Neutrophil (primary cell): ENCODE results near the gene ASIC5.

Experiments used
- H3K27ac ChIP-seq: fragments of 200-600 bp; sonication (generic); 2 replicates; pipeline ENCODE4 v1.5.1; 2016; ENCODE audit warnings: mild to moderate bottlenecking, moderate library complexity
- H3K27me3 ChIP-seq: fragments of 200-600 bp; sonication (generic); 2 replicates; pipeline ENCODE4 v1.6.0; 2016; ENCODE audit warnings: mild to moderate bottlenecking
- H3K36me3 ChIP-seq: fragments of 200-600 bp; sonication (generic); 2 replicates; pipeline ENCODE4 v1.5.1; 2017
- H3K4me1 ChIP-seq, 2 experiments: fragments of 200-600 bp in 1 of 2; sonication (generic) in 1 of 2; 1 replicate in 1 of 2; 2 replicates in 1 of 2; pipeline versions ENCODE4 v1.5.1 to v1.6.1; 2013 to 2016; ENCODE audit warnings: low read depth in 1 of 2, low read length in 1 of 2, mild to moderate bottlenecking in 1 of 2, moderate library complexity in 1 of 2; ENCODE audit not compliant: control insufficient read depth in 1 of 2, insufficient read depth in 1 of 2
- H3K4me3 ChIP-seq, 2 experiments: fragments of 200-600 bp in 1 of 2; sonication (generic) in 1 of 2; 1 replicate in 1 of 2; 2 replicates in 1 of 2; pipeline ENCODE4 v1.5.1; 2013 to 2016; ENCODE audit warnings: low read depth in 1 of 2, low read length in 1 of 2, mild to moderate bottlenecking in 1 of 2, moderate library complexity in 1 of 2
- H3K9me3 ChIP-seq: fragments of 200-600 bp; sonication (generic); 2 replicates; pipeline ENCODE4 v1.5.1; 2016
- TF ChIP-seq, protein P1 (sequence below): fragments of 200-600 bp; sonication (generic); IDR thresholded peaks from 2 replicates; pipeline ENCODE4 v1.5.1; 2016; ENCODE audit warnings: antibody characterized with exemption

The ASIC5 gene

DNA sequence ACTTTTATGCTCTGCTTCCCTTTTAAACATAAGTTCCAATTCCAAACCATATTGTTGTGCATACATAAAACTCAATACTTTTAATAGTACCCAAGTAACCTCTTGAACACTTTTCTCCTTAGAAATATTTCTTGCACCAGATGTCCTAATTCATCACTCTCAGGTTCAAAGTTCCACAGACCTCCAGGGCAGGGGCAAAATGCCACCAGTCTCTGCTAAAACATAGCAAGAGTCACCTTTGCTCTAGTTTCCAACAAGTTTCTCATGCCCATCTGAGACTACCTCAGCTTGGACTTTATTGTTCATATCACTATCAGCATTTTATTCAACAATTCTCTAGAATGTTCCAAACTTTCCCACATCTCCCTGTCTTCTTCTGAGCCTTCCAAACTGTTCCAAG, 13.7 kb upstream of the ASIC5 start:
- no peaks in the 10 kb centered on the region for H3K27me3 ChIP-seq
- no peak overlapping the region for H3K4me3 ChIP-seq
- TF ChIP-seq, protein P1, sequence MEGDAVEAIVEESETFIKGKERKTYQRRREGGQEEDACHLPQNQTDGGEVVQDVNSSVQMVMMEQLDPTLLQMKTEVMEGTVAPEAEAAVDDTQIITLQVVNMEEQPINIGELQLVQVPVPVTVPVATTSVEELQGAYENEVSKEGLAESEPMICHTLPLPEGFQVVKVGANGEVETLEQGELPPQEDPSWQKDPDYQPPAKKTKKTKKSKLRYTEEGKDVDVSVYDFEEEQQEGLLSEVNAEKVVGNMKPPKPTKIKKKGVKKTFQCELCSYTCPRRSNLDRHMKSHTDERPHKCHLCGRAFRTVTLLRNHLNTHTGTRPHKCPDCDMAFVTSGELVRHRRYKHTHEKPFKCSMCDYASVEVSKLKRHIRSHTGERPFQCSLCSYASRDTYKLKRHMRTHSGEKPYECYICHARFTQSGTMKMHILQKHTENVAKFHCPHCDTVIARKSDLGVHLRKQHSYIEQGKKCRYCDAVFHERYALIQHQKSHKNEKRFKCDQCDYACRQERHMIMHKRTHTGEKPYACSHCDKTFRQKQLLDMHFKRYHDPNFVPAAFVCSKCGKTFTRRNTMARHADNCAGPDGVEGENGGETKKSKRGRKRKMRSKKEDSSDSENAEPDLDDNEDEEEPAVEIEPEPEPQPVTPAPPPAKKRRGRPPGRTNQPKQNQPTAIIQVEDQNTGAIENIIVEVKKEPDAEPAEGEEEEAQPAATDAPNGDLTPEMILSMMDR: no peak
- H3K9me3 ChIP-seq: no peaks in the 10 kb centered on the region
- no peaks in the 10 kb centered on the region for H3K4me1 ChIP-seq
- no peak overlapping the region for H3K27ac ChIP-seq
- no peaks in the 10 kb centered on the region for H3K36me3 ChIP-seq

DNA sequence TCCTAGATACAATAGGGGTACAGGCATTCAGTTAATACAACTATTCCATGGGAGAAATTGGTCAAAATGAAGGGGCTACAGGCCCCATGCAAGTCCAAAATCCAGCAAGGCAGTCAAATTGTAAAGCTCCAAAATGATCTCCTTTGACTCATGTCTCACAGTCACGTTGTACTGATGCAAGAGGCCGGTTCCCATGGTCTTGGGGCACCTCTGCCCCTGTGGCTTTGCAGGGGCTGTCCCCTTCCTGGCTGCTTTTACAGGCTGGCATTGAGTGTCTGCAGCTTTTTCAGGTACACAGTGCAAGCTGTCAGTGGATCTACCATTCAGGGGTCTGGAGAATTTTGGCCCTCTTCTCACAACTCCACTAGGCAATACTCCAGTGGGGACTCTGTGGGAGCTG, 12.5 kb upstream of the ASIC5 start:
- no peak overlapping the region for H3K4me3 ChIP-seq
- no peaks in the 10 kb centered on the region for H3K36me3 ChIP-seq
- H3K27me3 ChIP-seq: no peaks in the 10 kb centered on the region
- no peak overlapping the region for H3K27ac ChIP-seq
- H3K4me1 ChIP-seq: no peaks in the 10 kb centered on the region
- no peaks in the 10 kb centered on the region for H3K9me3 ChIP-seq
- TF ChIP-seq, protein P1: no peak

DNA sequence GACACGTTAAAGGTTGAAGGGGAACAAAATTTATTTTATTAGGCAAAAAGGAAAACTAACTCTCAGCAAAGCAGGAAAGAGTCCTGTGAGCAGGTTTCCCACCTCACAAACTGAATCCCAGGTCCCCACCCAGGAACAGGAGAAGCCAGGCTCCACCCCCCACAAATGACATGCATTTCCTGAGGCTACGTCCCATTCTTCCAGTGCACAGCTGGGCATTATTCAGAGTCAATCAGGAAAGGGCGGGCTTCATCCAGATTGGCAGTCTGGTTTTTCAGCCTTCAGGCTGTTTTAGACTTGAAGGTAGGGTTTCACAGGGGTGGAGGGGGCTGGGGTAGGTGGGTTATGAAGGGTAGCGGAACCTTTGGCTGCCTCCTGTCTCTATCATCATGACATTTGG, 11.9 kb upstream of the ASIC5 start:
- TF ChIP-seq, protein P1: no peak
- H3K4me3 ChIP-seq: no peak overlapping the region
- no peaks in the 10 kb centered on the region for H3K9me3 ChIP-seq
- no peak overlapping the region for H3K27ac ChIP-seq
- no peaks in the 10 kb centered on the region for H3K4me1 ChIP-seq
- no peaks in the 10 kb centered on the region for H3K36me3 ChIP-seq
- no peaks in the 10 kb centered on the region for H3K27me3 ChIP-seq

DNA sequence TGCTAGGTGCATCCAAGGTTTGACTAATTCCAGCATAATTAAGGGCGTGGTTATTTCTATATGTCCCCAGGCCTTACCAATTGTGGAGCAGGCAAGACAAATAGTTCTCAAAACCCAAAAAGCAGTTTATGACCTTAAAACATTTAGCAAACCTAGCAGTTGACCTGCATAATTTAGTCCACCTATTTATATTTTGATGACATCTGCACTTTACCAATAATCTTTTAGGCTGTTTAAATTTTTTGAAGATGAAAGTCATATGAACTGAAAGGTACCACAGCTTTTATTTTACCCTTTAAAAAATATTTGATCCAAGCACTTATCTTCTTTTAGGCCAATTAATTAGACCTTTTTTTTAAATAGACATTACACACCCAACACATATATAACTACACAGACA, 9.8 kb upstream of the ASIC5 start:
- Histone ChIP-seq H3K36me3 (no peaks in the 10 kb centered on the region), H3K27ac (no peak overlapping the region), H3K27me3 (no peaks in the 10 kb centered on the region), H3K9me3 (no peaks in the 10 kb centered on the region), H3K4me3 (no peak overlapping the region), H3K4me1 (no peaks in the 10 kb centered on the region)
- TF ChIP-seq, protein P1: no peak

DNA sequence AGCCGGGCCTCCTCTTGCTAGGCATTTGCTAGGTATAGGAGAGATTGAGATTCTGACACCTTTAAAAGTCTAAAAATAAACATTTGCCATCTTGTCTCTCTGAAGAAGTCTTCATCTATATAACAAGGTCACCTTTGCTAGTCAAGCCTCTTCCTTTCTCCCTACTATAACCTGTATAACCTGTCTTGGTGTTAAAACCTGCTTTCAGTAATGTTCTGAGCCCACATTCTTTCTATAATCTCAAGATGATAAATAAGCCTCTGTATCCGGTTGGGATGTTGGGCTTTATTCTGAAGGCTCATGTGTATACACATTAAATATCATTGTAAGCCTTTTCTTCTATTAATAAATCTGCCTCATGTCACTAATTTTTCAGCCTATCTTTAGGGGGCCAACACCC, 10.2 kb downstream of the ASIC5 start:
- H3K4me3 ChIP-seq: no peak overlapping the region
- H3K27ac ChIP-seq: no peak overlapping the region
- H3K4me1 ChIP-seq: no peaks in the 10 kb centered on the region
- H3K9me3 ChIP-seq: no peaks in the 10 kb centered on the region
- H3K27me3 ChIP-seq: no peaks in the 10 kb centered on the region
- TF ChIP-seq, protein P1: no peak
- H3K36me3 ChIP-seq: no peaks in the 10 kb centered on the region
